HuH-7.5 (cell line): Measurements from ENCODE around the gene GUCY1A1.

Experiments used
- DNase-seq: peaks from one replicate; pipeline ENCODE4 v3.0.0; 2011; ENCODE audit warnings: low spot score

GUCY1A1 gene

GRCh38 chr4:155659176-155659575 lies 7.5 kb upstream of the GUCY1A1 start:
- no peak for DNase-seq

GRCh38 chr4:155660436-155660835 lies 6.2 kb upstream of the GUCY1A1 start:
- DNase-seq: no peak

- no peak for DNase-seq
Measured at GRCh38 chr4:155665054-155665453, 1.6 kb upstream of the GUCY1A1 start.

GRCh38 chr4:155667222-155667567 lies 547 bp downstream of the GUCY1A1 start:
- DNase-seq: no peak

- DNase-seq: peak; percentile 18
Measured at GRCh38 chr4:155667568-155668511, 1.2 kb downstream of the GUCY1A1 start.

GRCh38 chr4:155668707-155669220 lies 2.1 kb downstream of the GUCY1A1 start:
- no peak for DNase-seq

GRCh38 chr4:155672342-155672741 lies 5.7 kb downstream of the GUCY1A1 start:
- DNase-seq: no peak

- no peak for DNase-seq
Measured at GRCh38 chr4:155673453-155673979, 6.9 kb downstream of the GUCY1A1 start.

- DNase-seq: no peak
Measured at GRCh38 chr4:155674669-155675071, 8.0 kb downstream of the GUCY1A1 start.

GRCh38 chr4:155675709-155676429 lies 9.2 kb downstream of the GUCY1A1 start:
- no peak for DNase-seq

- DNase-seq: no peak
Measured at GRCh38 chr4:155676430-155676825, 9.8 kb downstream of the GUCY1A1 start.

- DNase-seq: no peak
Measured at GRCh38 chr4:155678011-155678410, 11.4 kb downstream of the GUCY1A1 start.

- no peak for DNase-seq
Measured at GRCh38 chr4:155679343-155679742, 12.7 kb downstream of the GUCY1A1 start.

GRCh38 chr4:155681886-155682285 lies 15.2 kb downstream of the GUCY1A1 start:
- DNase-seq: no peak

GRCh38 chr4:155684423-155684822 lies 17.8 kb downstream of the GUCY1A1 start:
- DNase-seq: no peak

GRCh38 chr4:155684892-155685541 lies 18.4 kb downstream of the GUCY1A1 start:
- no peak for DNase-seq

GRCh38 chr4:155687380-155687982 lies 20.8 kb downstream of the GUCY1A1 start:
- no peak for DNase-seq

- no peak for DNase-seq
Measured at GRCh38 chr4:155688211-155688610, 21.6 kb downstream of the GUCY1A1 start.

- DNase-seq: no peak
Measured at GRCh38 chr4:155688860-155689259, 22.2 kb downstream of the GUCY1A1 start.

- no peak for DNase-seq
Measured at GRCh38 chr4:155690044-155690837, 23.6 kb downstream of the GUCY1A1 start.

GRCh38 chr4:155692361-155692760 lies 25.7 kb downstream of the GUCY1A1 start:
- no peak for DNase-seq
